ENCODE data around the gene PUS3.

Gene PUS3, protein sequence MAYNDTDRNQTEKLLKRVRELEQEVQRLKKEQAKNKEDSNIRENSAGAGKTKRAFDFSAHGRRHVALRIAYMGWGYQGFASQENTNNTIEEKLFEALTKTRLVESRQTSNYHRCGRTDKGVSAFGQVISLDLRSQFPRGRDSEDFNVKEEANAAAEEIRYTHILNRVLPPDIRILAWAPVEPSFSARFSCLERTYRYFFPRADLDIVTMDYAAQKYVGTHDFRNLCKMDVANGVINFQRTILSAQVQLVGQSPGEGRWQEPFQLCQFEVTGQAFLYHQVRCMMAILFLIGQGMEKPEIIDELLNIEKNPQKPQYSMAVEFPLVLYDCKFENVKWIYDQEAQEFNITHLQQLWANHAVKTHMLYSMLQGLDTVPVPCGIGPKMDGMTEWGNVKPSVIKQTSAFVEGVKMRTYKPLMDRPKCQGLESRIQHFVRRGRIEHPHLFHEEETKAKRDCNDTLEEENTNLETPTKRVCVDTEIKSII

DNA sequence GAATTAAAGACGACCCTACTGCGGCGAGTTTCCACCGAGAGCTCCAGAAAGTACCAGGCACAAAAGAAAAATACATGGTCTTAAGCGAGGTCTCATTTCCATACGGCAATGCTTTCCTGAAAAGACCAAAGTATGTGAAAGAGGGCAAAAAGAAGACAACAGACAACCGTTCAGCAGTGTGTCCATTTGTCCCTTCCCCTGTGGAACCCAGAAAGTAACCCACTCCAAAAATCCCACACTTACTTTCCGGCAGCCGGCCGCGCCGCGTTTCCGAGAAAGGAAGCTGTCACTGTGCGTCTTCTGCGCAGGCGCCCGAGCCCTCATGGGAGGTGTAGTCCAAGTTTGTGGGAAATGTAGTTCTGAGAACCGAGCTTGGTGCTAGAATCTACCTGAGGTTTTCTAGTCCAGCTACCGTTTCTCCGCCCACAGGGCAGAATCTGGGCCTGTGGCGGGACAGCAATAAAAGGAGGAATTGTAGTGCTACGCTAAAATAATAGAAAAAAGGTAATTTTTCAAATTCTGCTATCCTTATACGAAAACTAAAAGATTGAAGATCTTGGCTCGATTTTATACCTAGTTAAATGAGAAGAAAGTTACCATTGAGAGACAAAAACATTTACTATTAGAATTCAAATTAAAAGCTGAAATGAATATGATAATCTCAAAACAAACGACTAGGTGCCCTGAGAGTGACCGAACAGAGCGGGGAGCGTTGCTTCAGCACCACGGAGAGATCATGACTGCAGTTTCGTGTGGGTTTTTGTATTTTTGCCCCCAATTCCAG, at the start of gene PUS3:
Gene PUS3 (minus strand): TSS at position 280 of the 784 bp plus-strand sequence. CDS start 6,922 bp downstream, outside the sequence.
- DNase-seq (ENCODE audit: low spot score), result peak; percentile 87

DNA sequence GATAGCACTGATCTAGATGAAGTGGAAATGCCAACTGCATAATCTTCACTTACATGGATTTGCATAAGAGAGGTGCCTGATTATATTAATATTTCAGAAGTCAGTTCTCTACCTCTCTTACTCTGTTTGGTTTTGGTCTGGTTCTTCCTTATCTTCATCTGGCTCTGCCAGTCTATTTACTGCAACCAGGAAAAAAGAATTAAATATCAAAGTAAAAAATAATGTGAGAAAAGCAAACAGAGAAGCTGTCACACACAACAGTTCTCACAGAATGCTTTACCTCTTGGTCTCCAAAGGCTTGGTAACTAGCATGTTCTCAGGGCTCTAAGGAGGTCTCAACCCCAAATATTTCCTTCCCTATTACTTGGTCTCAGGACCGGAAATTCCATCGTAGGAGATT, 49.6 kb upstream of the PUS3 start:
- DNase-seq (ENCODE audit: low spot score), result no peak

DNA sequence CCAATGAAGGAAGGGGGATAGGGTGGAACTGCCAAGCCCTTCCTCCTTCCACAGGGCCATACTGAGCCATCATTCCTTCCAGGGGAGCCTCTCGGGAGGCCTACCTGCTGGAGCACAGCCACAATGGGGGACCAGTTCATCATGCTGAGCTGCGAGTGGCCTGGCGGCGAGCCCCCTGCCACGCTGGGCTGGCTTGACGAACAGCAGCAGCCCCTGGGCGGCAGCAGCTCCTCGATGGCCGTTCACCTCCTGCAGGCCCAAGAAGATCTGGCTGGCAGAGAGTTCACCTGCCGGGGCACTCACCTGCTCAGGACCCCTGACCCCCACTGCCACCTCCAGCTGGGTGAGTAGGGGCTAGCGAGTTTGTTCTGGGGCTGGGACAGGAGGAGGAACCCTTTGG, 48.7 kb upstream of the PUS3 start:
- no peak for DNase-seq (ENCODE audit: low spot score)

DNA sequence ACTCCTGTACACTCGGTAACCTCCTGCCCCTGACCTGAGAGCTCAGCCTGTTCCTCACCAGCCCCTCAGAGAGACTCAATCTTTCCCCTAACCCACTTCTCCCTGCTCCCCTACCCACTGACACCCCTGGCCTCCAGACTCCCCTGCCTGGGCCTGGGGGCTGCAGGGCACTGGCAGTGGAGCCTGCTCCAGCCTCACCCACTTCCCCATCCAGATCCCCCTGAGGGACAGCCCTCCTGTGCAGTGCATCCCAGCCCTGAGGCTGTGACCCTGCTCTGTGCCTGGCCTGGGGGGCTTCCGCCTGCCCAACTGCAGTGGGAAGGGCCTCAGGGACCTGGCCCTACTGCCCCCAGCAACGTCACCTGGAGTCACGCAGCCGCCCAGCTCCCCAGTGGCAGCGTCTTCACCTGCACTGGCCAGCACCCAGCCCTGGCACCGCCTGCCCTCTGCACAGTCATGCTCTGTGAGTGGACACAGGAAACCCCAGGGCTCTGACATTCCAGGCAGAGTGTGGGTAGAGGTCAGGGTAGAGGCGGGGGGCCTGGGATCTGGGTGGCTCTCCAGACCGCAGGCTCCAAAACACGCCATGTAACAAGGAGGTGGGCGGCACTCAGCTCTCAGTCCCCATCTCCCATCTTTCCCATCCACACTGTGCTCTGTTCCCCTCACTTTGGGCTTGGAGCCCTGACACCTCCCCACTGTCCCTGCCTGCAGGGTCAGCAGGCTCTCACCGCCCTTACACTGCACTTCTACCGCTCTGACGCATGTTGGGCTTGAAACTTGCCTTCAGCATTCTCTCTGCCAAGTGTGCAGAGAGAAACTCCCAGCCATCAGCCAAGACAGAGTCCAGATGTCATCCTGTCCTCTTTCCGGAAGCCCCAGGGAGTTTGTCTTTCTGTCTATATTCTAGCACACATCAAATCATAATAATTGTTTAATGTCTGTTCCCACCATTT, 48.0 kb upstream of the PUS3 start:
- no peak for DNase-seq (ENCODE audit: low spot score)

DNA sequence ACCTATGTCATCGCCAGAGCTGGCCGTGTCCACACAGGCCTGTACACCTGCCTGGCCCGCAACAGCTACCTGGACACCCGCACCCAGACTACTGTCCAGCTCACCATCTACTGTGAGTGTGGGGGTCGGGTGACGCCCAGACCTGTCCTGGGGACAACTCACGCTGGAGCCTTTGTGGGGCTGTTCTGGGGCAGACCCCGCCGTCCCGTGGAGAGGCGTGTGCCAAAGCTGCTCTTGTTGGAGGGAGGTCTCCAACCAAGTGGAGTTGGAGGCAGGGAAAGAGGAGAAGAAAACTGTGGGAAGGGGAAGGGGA, 47.1 kb upstream of the PUS3 start:
- DNase-seq (ENCODE audit: low spot score), result no peak

DNA sequence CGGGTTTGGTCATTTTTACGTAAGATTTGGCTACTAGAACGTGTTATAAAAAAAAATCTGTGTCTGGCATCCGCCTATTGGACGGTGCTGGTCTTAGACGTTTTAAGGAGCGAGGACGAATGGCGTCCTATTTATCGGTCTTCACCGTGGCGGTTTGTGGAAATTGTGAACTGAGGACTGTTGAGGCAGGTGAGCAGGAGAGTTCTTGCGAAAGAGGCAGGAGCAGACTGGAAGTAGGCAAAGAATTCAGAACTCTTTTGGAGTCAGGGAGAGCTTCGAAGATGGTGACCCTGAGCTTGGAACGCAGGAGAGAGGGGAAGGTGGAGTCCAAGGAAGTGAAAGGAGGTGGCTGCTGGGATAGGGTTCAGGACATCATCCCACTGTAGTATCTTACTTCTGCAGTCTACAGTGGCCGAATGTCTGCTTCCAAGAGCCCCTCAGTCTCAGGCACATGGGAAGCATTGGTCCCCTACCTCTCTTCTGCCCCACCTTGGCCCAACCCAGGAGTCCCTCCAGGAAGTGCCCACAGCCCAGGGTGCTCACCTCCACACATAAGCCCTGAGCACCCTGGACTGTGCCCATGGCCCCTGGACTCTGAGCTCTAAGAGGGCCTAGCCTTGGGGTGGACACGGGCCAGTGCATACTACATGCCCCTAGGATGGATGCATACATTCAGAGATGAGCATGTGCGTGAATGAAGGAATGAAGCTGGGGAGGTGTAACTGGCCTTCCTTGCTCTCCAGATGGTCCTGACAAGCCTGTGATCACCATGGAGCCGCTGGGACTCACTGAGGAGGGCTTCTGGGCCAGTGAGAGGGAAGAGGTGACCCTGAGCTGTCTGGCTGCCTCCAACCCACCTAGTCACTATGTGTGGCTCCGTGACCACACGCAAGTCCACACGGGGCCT, 46.5 kb upstream of the PUS3 start:
- no peak for DNase-seq (ENCODE audit: low spot score)

DNA sequence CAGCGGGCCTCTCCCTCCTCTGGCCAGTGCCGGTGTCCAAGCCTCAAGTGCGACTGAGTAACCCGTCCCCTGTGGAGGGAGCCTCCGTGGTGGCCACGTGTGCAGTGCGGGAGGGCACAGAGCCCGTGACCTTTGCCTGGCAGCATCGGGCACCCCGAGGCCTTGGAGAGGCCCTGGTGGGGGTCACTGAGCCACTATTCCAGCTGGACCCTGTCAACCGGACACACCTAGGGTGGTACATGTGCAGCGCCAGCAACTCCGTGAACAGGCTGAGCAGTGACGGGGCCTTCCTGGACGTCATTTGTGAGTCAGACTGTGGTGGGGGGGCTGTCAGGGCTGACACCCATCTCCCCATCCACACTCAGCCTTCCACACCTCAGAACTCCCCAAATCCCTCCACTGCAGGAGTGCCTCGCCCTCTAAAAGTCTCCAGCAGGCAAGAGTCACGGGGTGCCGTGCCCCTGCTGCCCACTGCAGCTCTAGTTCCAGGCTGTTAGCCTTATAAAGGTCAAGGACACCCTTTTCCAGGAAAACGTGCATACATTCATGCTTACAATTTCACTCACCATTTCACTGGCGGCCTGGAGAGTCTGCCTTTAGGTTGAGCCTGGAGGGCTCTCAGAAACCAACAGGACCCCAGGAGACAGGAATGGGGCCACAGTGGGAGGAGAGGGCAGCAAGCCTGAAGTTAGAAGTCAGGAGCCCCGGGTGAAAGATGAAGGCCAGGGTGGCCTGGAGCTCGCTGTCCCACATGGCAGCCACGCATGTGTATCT, 45.5 kb upstream of the PUS3 start:
- no peak for DNase-seq (ENCODE audit: low spot score)

DNA sequence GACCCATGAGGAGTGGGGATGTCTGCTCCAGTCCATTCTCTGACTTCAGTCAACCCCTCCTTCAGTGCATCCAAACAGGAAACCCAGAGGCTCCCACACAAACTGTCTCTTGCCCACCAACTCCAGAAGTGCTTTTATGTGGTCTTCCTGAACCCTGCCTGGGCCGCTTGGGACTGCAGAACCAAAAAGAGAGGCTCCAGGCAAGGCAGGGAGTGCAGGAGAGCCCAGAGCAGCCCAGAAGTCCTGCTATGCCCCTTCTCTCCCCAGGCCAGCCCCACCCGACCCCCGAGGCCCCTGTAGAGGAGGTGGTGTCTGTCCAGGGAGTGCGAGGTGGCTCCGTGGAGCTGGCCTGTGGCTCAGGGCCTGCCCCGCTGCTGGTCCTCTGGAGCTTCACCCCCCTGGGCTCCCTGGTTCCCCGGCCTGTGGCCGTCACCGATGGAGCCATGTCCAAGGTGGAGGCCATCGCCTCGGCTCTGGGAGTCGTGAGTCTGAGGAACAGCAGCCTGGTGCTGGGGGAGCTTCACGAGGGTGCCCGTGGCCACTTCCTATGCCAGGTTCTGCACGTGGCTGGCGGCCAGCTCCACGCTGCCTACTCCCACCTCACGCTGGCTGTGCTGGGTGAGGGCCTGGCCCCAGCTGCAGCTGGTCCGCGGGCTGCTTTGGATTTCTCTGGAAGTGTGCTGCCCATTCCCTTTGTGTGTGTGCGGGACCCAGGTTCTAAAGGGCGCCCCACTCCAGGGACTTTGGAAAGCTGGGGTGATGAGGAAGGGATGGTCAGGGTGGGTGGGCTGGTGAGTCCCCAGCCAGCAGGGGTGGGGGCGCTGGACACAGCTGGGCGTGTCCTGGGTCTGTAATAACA, 44.6 kb upstream of the PUS3 start:
- DNase-seq (ENCODE audit: low spot score), result no peak

DNA sequence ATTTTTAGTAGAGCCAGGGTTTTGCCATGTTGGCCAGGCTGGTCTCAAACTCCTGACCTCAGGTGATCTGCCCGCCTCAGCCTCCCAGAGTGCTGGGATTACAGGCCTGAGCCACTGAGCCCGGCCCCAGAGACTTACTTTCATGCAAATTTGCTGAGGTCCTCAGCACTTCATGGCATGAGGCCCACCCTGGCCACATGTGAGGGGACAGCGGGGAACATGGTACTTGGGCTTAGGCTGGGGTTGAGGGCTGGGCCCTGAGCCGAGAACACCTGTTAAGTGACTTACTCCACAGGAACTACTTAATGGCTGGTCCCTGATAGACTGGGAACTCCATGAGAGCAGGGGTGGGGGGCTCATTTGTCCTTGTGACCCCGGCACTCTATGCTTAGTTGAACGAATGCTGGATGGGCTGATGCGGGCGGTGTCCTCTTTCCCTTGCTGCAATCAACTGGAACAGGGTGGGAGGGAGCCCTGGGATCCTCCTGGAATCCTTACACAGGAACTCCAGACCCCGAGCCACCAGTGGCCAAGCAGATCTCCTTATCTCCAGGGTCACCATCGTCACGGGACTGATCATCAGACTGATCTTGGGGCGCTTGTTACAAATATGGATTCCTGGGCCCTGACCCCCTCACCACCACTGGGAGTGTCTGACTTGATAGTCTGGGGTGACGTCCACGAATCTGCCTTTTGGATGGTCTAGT, 43.9 kb upstream of the PUS3 start:
- DNase-seq (ENCODE audit: low spot score), result no peak

DNA sequence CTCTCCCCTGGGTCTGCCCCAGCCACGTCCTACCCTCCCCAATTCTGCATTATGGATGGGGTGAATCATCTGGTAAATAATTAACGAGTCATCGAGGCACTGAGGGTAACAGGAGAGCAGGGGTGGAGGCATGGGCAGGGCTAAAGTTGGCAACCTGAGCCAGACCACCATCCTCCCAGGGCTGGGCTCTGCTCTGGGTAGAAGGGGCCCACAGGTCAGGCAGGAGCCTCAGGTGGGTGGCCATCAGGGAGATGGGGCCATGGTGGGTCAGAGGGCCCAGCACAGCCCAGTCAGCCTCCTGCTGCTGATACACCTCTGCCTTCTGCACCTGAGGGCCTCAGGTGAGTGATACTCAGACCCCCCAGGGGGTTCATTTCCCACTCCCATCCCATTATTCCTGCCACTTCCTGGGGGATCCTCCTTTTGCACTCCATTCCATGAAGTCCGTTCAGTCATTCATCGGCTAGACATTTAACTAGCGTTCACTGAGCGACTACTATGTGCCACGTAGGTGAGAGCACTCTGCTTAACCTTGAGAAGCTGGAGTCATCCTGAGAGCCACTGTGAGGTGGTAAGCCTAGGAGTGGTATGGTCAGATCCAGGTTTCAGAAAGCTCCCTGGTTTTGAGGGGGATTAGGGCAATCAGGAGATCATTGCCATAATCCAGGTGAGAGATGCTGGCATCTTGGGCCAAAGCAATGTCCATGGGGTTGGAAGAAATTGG, 43.0 kb upstream of the PUS3 start, which contains the start of gene VSIG10L2:
Gene VSIG10L2 (plus strand): TSS at position 248 of the 724 bp plus-strand sequence. CDS start 12 bp downstream, at position 260.
- DNase-seq (ENCODE audit: low spot score), result no peak

DNA sequence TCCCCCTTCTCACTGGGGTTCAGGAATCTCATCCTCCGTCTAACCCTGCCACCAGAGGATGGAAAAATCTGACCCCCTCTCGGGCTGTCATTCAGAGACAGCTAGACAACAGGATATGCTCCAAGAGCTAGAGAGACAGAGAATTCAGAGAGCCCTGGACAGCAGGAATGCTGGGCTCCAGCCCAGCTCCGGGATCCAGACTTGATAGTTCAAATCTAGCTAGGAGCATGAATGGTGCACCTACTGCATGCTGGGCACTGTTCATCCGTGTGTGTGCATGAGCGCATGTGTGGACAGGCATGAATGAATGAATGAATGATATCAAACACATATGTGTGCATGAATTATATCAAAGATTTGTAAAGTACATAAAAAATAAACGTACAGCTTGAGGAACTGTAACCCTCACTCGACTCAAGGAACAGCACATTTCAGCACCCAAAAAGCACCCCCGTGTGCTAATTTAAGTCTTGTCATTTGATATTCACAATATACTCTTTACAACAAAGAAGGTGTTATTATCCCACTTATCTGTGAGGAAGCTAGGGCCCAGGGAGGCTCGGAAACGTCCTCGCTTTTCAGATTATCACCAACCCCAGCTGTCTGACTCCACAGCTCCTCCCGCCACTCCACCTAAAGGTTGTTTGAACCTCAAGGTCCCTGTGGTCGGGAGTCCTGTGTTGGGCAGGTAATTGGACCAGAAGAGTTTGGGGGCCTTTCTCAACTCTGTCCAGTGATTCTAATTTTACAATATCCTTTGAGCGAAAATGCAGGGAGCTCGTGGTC, 42.2 kb upstream of the PUS3 start:
- no peak for DNase-seq (ENCODE audit: low spot score)

DNA sequence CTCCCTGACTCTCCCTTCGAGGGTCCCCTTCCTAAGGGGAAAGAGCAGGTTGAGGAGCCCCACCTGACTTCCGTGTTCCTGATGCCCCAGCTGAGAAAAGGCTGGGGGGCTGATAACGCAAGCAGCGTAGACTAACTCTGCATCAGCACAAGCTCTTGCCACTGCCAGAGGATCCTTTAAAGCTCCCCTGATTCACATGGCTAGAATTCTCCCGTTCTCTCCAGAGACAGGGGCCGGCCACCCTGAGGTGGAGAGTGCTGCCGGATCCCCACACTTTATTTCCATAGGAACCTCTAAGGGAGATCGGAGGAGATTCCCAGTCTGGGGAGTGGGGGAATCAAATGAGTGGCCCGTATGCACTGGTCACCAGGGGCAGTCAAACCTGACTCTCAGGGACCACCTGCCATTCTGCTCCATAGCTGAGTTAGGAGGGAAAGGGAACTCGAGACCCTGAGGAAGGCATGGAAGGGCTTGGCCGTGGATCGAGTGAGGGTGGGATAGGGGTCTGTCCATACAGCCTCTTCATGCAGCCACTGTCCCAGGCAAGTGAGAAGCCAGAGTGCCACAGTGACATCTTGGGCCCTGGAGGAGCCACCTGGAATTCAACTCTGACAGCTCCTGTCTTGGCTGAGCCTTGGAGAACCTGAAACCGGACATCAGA, 41.5 kb upstream of the PUS3 start:
- no peak for DNase-seq (ENCODE audit: low spot score)

DNA sequence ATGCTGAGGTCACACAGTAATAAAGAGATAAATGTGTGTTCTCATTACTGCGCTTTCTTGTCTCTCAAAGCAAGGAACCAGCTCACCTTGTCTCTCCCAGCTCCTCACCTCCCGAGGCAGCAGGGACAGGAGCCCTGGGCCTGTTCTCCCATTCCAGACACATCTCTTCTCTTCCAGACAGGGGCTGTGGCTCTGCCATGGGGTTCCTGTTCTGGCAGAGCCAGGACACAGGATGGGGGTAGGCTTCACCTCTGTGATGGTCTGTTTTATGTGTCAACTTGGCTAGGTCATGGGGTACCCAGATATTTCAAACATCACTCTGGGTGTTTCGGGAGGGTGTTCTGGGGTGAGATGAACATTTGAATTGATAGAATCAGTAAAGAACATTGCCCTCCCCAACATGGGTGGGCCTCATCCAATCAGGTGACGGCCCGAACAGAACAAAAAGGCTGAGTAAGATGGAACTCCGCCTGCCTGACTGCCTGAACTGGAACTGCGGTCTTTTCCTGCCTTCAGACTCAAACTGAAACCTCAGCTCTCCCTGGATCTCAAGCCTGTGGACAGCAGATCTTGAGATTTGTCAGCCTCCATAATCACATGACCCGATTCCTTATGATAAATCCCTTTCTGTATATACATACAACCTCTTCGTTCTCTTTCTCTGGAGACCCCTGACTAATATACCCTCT, 40.8 kb upstream of the PUS3 start:
- no peak for DNase-seq (ENCODE audit: low spot score)

DNA sequence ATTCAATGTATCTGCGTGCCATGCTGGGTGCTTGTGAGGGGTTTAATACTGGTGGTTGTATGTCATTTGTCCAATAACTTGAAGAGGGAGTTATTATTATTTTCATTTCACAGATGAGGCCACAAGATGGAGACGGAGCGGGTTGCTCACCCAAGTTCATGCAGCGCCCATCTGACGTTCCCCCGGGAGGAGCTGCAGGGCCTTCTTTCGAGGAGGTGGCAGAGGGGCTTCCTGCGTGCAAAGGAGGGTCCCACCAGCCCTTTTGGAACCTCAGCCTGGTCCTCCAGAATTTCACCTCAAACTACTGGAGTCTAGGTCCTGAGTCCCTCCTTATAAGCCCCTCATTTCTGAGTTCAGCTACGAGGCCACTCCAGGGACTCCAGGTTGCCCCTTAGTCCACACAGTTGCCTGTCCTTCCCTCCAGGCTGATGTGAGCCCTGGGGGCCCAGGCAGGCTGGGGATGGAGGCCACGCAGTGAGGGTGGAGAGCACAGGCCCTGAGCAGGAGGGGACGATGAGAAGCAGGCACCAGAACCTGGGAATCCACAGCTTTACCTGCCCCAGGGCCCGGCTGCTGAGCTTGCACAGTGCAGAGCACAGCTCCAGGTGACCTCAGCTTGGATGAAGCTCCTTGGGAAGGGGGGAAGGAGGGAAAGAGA, 39.9 kb upstream of the PUS3 start:
- no peak for DNase-seq (ENCODE audit: low spot score)
